ENCODE measurements around the gene TIMM13. TPM values are rescaled to one million over a fixed set of nuclear protein-coding genes. Genes with fewer than 3 reads are reported as not detected.

Gene TIMM13
- total and polyA plus RNA-seq, 9 of the 15 experiments (the other 6 are each of a cell fraction or from before 2014, with no cell fraction given), result 17.6 to 215 (median 71.8) TPM

DNA sequence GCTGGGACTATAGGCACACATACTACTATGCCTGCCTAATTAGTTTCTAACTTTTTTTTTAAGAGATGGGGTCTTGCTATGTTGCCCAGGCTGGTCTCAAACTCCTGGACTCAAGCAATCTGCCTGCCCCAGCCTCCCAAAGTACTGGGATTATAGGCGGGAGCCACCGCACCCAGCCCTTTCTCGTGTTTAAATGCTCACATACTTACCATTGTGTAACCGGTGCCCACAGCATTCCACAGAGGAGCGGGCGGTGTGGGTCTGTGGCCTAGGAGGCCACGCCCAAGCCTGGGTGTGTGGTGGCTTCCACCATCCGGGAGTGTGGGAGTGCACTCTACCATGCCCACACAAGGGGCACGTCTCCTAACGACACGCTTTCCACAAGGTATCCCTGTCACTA, 21.6 kb upstream of the TIMM13 start:
- H3K36me3 ChIP-seq (ENCODE audit: control insufficient read depth, insufficient read depth, low read length), result peaks cover 63% of the 10 kb centered on the region; the same call in 1 of the 3 replicates
- POLR2A ChIA-PET, result interaction anchor here (0.8 to 1.2 kb wide), 2 partner anchors 8 to 11 kb away, joined by 3 to 4 read pairs; partner anchors contain the start of gene LMNB2

More for the DNA sequence above, 21.6 kb upstream of the TIMM13 start:
- peaks cover 6% of the 10 kb centered on the region for H3K9me1 ChIP-seq (ENCODE audit: control insufficient read depth, insufficient read depth, low read length)
- in situ Hi-C loops (cut with MboI) (no loop called here), intact Hi-C loops (cut with micrococcal nuclease) (no loop called here)
- peaks cover 0 to 34% of the 10 kb centered on the region in 2 experiments; a peak in 2 of 5 replicates for H3K4me1 ChIP-seq (replicated peaks in 1 of 2; ENCODE audit: control insufficient read depth in 2 of 2, insufficient read depth in 2 of 2, low read length in 2 of 2)
- peaks cover 19% of the 10 kb centered on the region for H4K20me1 ChIP-seq (replicated peaks; ENCODE audit: control insufficient read depth, insufficient read depth, low read length)
- CTCF ChIA-PET (ENCODE audit: low intra/inter-chr PET ratio), result no interaction called here
- FAIRE-seq, result no peak
- no peaks in the 10 kb centered on the region for H3K27me3 ChIP-seq (ENCODE audit: control insufficient read depth in 2 of 2, insufficient read depth in 2 of 2, low read length in 2 of 2)
- no peak for TF ChIP-seq HINFP (tag; conservative IDR thresholded peaks at IDR 0.05; ENCODE audit: low read depth)
- TF ChIP-seq ZNF121 (CRISPR knock-in tag; conservative IDR thresholded peaks at IDR 0.05), result peak; percentile 75
- DNase-seq (ENCODE audit: extremely low read depth in 1 of 4, low spot score in 3 of 4), result no peak
- no peak for ATAC-seq
- no peak overlapping the region for H3K4me3 ChIP-seq
- no TSS peak for BruUV-seq (replicated peaks)
- H3K27ac ChIP-seq (ENCODE audit: extremely low read depth, low read depth, low read length), result no peak overlapping the region
- H3K4me2 ChIP-seq (ENCODE audit: insufficient read depth, low read length), result no peak overlapping the region
- WGBS (ENCODE audit: insufficient coverage, low coverage, missing lambda C conversion rate), result 93% methylated on average over 11 of the region's 11 CpGs
- no peaks in the 10 kb centered on the region for H3K9me3 ChIP-seq (replicated peaks; ENCODE audit: control insufficient read depth, insufficient read depth, low read depth, low read length)
- H2AFZ ChIP-seq (ENCODE audit: low read depth, low read length), result no peak overlapping the region
- H3K79me2 ChIP-seq (ENCODE audit: control insufficient read depth, insufficient read depth, low read length), result peaks cover 71% of the 10 kb centered on the region
- H3K9ac ChIP-seq (ENCODE audit: insufficient read depth in 1 of 2, low read depth in 2 of 2, low read length in 2 of 2), result peak overlapping the region in 1 of 2 experiments; percentile 20; a peak in 1 of 4 replicates

Data from K562 (cell line).